Activated CD8-positive, alpha-beta memory T cell treated with anti-CD3 and anti-CD28 coated beads, Interleukin-2, amount 10 ng/mL, durations not matched to agents 7 days and 5 days (primary cell): ENCODE results near the gene SKI. TPM values are rescaled to one million over a fixed set of nuclear protein-coding genes. Genes with fewer than 3 reads are reported as not detected.
"Not testable (repeated sequence)": the region's sequence is repeated elsewhere in the genome, so short reads cannot be mapped to it uniquely, and the experiment has no call there.

Experiments used
- ATAC-seq: fragments of 150-1000 bp; cut with Tn5 transposase; one replicate; pipeline ENCODE4 v1.10.0; 2021; ENCODE audit warnings: moderate library complexity
- CTCF ChIA-PET: fragments of 350-600 bp; sonication (Branson Sonifier 250); formaldehyde crosslinking; loops from one replicate; lab custom pipeline; 2021; ENCODE audit warnings: antibody characterized with exemption; lab: Charles Lee
- DNase-seq: peaks from one replicate; pipeline ENCODE4 v3.0.0-alpha.2; 2020
- H3K27ac Mint-ChIP-seq: one replicate; pipeline ENCODE4 v1.8.0; 2021; ENCODE audit warnings: mild to moderate bottlenecking, mixed read lengths
- H3K27me3 Mint-ChIP-seq: one replicate; pipeline ENCODE4 v1.8.0; 2021; ENCODE audit warnings: mixed read lengths
- H3K36me3 Mint-ChIP-seq: one replicate; pipeline ENCODE4 v1.8.0; 2021; ENCODE audit warnings: mild to moderate bottlenecking, mixed read lengths
- H3K4me1 Mint-ChIP-seq: one replicate; pipeline ENCODE4 v1.8.0; 2021; ENCODE audit warnings: mixed read lengths
- H3K4me3 Mint-ChIP-seq: one replicate; pipeline ENCODE4 v1.8.0; 2021; ENCODE audit warnings: mild to moderate bottlenecking, moderate library complexity, mixed read lengths
- H3K9me3 Mint-ChIP-seq: one replicate; pipeline ENCODE4 v1.8.0; 2022; ENCODE audit warnings: low read depth, mixed read lengths
- total RNA-seq, 2 experiments: library from RNA; stranded (reverse); gene quantifications; one replicate each; pipeline ENCODE4 v1.2.3, GENCODE V29; 2021

The SKI gene
- total RNA-seq, 2 experiments from 2014 or later, result 35.0 to 42.9 TPM

DNA sequence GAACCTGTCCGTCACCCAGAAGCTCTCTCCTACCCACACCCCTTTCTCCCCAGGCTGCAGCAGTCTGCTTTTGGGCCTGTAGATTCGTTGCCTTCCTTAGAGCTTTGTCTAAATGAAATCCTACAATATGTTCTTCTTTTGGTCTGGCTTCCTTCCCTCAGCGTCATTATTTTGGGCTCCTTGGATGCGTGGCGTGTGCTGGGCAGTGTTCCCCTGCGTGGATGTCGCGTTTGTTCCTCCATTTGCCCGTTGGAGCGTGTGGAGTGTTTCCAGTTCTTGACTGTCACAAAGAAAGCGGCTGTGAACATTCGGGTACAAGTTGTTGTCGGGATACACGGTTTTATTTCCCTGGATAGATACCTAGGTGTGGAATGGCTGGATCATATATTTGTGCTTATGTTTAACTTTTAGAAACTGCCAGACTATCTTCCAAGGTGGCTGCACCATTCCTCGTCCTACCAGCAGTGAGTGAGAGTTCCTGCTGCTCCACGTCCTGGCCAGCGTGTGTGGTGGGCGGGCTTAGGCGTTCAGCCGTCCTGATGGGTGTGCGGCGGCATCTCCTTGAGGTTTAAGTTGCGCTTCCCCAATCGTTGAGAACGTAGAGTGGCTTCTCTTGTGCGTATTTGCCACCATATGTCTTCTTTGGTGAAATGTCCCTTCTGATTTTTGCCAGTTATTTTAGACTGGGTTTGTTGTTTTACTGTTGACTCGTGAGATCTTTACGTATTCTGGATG, 31.7 kb downstream of the SKI start:
- CTCF ChIA-PET, result interaction anchor here (1.8 kb wide), 1 partner anchor 85 kb away, joined by 4 read pairs; no protein-coding TSS in a partner anchor

DNA sequence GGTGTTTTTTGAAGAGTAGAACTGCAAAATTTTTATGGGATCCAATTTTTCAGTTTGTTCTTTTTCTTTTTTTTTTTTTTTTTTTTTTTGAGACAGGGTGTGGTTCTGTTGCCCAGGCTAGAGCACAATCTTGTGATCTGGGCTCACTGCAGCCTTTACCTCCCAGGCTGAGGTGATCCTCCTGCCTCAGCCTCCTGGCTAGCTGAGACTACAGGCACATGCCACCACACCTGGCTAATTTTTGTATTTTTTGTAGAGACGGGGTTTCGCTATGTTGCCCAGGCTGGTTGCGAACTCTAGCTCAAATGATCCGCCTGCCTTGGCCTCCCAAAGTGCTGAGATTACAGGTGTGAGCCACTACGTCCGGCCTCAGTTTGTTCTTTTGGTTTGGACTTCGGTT, 32.4 kb downstream of the SKI start:
- H3K27ac Mint-ChIP-seq, DNase-seq, H3K4me3 Mint-ChIP-seq, H3K27me3 Mint-ChIP-seq, ATAC-seq: not testable (repeated sequence)
- CTCF ChIA-PET, result interaction anchor here (1.0 to 1.8 kb wide), 2 partner anchors 55 to 86 kb away, joined by 4 read pairs; no protein-coding TSS in a partner anchor
- peaks cover 33% of the 10 kb centered on the region for H3K36me3 Mint-ChIP-seq
- peaks cover 11% of the 10 kb centered on the region for H3K9me3 Mint-ChIP-seq
- H3K4me1 Mint-ChIP-seq, result peaks cover 33% of the 10 kb centered on the region

More for the DNA sequence above, 31.7 kb downstream of the SKI start:
- peaks cover 27% of the 10 kb centered on the region for H3K4me1 Mint-ChIP-seq
- H3K9me3 Mint-ChIP-seq, result peaks cover 11% of the 10 kb centered on the region
- no peak overlapping the region for H3K4me3 Mint-ChIP-seq
- H3K27ac Mint-ChIP-seq, result no peak overlapping the region
- no peaks in the 10 kb centered on the region for H3K27me3 Mint-ChIP-seq
- no peak for ATAC-seq
- H3K36me3 Mint-ChIP-seq, result peaks cover 29% of the 10 kb centered on the region
- no peak for DNase-seq

DNA sequence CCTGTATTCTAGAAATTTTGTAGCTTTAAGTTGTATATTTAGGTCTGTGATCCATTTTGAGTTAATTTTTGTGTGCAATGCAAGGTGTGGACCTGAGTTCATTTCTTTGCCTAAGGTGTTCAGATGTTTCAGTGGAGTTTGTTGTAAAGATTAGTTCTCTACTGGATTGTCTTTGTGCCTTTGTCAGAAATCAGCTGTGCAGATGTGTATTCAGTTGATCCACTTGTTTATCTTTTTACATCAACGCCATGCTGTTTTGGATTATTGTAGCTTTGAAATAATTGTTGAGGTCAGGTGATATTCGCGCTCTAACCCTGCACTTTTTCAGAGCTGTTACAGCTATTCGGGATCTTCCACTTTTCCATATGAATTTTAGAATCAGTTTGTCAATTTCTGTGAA, 32.8 kb downstream of the SKI start:
- CTCF ChIA-PET, result interaction anchor here (1.0 kb wide), 1 partner anchor 54 kb away, joined by 4 read pairs; no protein-coding TSS in a partner anchor

DNA sequence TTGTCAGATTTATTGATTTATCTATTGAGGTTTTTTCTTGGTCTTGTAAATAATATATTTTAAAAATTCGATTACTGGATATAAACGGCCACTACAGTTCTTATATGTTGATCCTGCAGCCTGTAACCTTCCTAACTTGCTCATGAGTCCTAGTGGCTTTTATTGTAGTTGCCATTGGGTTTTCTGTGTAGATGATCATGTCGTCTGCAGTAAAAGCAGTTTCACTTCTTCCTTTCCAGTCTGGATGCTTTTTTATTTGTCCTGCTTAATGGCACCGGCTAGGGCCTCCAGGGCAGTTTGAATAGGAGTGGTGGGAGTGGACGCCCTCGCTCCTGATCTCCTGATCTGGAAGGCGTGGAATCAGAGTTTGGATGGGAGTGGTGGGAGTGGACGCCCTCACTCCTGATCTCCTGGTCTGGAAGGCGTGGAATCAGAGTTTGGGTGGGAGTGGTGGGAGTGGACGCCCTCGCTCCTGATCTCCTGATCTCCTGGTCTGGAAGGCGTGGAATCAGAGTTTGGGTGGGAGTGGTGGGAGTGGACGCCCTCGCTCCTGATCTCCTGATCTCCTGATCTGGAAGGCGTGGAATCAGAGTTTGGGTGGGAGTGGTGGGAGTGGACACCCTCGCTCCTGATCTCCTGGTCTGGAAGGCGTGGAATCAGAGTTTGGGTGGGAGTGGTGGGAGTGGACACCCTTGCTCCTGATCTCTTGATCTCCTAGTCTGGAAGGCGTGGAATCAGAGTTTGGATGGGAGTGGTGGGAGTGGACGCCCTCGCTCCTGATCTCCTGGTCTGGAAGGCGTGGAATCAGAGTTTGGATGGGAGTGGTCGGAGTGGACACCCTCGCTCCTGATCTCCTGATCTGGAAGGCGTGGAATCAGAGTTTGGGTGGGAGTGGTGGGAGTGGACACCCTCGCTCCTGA, 33.6 kb downstream of the SKI start:
- CTCF ChIA-PET, result interaction anchor here (1.0 kb wide), 1 partner anchor 54 kb away, joined by 4 read pairs; no protein-coding TSS in a partner anchor
- not testable (repeated sequence) for H3K27ac Mint-ChIP-seq
- H3K9me3 Mint-ChIP-seq, result peaks cover 11% of the 10 kb centered on the region

More for the DNA sequence above, 32.8 kb downstream of the SKI start:
- Mint-ChIP-seq H3K9me3 (peaks cover 11% of the 10 kb centered on the region), H3K36me3 (peaks cover 34% of the 10 kb centered on the region), H3K27me3 (no peaks in the 10 kb centered on the region), H3K4me3 (no peak overlapping the region), H3K27ac (no peak overlapping the region), H3K4me1 (peaks cover 35% of the 10 kb centered on the region)
- DNase-seq (no peak), ATAC-seq (no peak)

DNA sequence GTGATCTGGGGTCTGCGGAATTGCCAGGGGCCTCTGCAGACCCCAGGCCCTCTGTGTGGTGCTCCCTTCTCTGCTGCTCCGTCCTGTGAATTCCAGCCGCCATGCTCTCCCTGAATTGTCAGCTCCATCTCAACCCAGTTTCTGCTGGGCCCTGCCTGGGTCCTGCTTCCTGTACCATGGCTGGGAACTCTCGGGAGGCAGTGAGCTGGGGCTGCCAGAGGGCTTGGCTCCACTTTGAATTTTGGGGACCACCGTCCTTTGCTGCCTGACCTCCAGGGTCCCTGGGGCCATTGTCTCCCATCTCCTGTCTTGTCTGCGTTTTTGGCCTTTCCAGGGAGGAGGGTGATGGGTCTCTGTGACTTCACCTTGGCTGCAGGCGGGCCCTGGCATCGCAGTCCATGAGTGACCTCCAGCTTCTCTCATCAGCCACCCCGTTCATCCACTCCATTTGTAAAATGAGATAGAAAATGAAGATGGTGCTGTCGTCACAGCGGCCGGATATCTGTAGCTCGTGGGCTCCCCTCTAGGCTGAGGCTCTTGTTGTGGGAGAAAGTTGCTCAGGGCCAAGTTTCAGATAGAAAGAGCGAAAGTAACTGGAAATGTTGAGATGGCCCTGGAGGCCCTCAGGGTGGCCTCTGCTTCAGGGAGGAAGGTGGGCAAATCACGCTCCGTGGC, 38.3 kb downstream of the SKI start:
- no peak overlapping the region for H3K4me3 Mint-ChIP-seq

More for the DNA sequence above, 33.6 kb downstream of the SKI start:
- not testable (repeated sequence) for DNase-seq, H3K27me3 Mint-ChIP-seq, ATAC-seq, H3K4me3 Mint-ChIP-seq
- Mint-ChIP-seq H3K36me3 (peaks cover 34% of the 10 kb centered on the region), H3K4me1 (peaks cover 42% of the 10 kb centered on the region)

DNA sequence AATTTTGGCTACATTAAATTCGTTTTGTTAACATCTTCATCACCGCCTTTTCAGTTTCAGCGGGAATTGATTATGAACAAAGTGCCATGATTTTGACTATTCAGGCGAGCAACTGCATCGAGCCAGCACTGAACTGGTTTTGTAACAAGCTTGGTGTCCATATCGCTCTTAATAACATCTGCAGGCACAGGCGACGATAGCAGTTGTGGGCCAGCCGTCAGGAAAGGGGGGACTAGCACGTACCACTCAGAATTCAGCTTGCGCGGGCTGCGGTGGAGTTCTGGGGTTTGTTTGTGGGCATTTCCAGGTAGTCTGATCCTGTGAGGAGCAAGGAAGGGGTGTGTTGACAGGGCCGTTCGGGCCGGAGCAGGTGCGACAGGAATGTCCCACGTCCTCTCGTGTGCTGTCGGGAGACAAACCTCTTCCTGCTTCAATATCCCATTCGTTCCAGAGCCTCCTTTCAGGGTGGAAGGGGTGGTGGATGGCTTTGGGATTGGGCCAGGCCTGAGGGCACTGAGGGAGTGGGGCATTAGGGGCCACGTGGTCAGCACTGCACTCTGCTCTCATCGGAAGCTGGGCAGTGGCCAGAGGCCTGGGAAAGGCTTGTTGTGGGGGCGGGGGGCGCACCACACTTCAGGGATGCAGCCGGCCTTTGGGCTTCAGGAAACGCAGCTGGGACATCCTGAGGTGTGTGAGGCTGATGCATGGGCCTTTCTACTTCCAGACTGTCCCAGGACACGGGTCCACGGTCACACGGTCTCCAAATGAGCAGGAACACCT, 39.1 kb downstream of the SKI start:
- Mint-ChIP-seq H3K27ac (no peak overlapping the region), H3K36me3 (peaks cover 5% of the 10 kb centered on the region), H3K4me1 (peaks cover 17% of the 10 kb centered on the region), H3K27me3 (no peaks in the 10 kb centered on the region), H3K4me3 (no peak overlapping the region), H3K9me3 (no peaks in the 10 kb centered on the region)
- CTCF ChIA-PET, result no interaction called here
- ATAC-seq (no peak), DNase-seq (no peak)

More for the DNA sequence above, 38.3 kb downstream of the SKI start:
- DNase-seq (no peak), ATAC-seq (no peak)
- H3K36me3 Mint-ChIP-seq, result peaks cover 8% of the 10 kb centered on the region
- H3K27me3 Mint-ChIP-seq, result no peaks in the 10 kb centered on the region
- CTCF ChIA-PET, result no interaction called here
- no peaks in the 10 kb centered on the region for H3K9me3 Mint-ChIP-seq
- peaks cover 17% of the 10 kb centered on the region for H3K4me1 Mint-ChIP-seq
- H3K27ac Mint-ChIP-seq, result no peak overlapping the region

DNA sequence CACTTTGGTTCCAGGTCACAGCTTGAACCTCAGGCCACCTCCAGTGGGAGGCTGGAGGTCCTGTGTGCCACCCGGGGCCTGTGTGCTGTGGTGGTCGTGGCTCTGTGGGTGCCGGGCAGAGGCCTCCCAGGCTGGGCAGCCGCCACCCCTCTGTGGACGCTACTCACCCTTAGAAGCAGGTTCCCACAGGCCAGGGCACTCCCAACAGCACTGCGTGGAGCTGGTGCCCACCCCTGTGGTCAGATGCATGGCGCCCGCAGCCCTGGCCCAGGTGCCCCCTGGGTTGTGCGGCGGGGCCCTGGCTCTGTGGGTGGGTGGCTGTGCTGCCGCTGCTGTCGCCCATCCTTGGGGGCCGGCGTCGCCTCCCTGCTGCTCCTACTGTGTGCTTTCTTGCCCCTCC, 39.7 kb downstream of the SKI start:
- Mint-ChIP-seq H3K4me1 (peaks cover 17% of the 10 kb centered on the region), H3K27me3 (no peaks in the 10 kb centered on the region), H3K27ac (no peak overlapping the region), H3K4me3 (no peak overlapping the region), H3K36me3 (peaks cover 5% of the 10 kb centered on the region), H3K9me3 (no peaks in the 10 kb centered on the region)
- CTCF ChIA-PET, result no interaction called here
- no peak for DNase-seq
- ATAC-seq, result no peak

DNA sequence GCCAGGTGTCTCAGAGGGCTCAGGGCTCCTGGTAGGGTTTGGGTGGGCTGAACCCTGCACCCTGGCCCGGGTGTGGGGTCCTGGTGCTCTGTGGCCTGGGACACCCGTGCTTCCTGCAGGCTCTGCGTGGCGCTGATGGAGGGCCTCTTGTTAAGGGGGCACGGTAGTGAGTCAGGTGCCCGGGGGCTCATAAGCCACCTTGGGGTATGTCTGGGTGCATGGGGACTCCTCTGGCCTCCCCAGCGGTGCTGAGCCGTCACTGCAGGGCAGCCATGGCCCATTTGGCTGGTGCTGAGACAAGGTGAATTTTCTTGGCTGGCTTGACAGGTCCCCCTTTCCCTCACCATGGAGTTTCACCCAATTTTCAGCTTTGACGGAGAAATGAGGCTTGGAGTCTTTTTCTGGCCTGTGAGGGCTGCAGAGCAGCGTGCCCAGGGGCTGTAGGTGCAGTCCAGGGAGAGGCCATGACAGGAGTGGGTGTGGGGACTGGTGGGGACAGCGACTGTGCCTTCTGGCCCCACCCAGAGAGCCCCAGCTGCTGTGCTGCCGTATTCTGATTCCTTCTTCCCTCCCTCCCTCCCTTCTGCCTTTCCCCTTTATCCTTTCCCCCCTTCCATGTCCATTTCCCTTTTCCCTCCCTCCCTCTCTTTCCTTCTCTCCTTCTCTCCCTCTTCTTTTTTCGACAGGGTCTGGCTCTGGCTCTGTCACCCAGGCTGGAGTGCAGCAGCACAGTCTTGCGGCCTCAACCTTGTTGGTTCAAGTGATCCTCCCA, 40.4 kb downstream of the SKI start:
- Mint-ChIP-seq H3K4me1 (peaks cover 17% of the 10 kb centered on the region), H3K27ac (no peak overlapping the region), H3K27me3 (no peaks in the 10 kb centered on the region), H3K9me3 (no peaks in the 10 kb centered on the region), H3K36me3 (peaks cover 5% of the 10 kb centered on the region), H3K4me3 (no peak overlapping the region)
- ATAC-seq, result no peak
- DNase-seq, result no peak
- CTCF ChIA-PET, result no interaction called here

DNA sequence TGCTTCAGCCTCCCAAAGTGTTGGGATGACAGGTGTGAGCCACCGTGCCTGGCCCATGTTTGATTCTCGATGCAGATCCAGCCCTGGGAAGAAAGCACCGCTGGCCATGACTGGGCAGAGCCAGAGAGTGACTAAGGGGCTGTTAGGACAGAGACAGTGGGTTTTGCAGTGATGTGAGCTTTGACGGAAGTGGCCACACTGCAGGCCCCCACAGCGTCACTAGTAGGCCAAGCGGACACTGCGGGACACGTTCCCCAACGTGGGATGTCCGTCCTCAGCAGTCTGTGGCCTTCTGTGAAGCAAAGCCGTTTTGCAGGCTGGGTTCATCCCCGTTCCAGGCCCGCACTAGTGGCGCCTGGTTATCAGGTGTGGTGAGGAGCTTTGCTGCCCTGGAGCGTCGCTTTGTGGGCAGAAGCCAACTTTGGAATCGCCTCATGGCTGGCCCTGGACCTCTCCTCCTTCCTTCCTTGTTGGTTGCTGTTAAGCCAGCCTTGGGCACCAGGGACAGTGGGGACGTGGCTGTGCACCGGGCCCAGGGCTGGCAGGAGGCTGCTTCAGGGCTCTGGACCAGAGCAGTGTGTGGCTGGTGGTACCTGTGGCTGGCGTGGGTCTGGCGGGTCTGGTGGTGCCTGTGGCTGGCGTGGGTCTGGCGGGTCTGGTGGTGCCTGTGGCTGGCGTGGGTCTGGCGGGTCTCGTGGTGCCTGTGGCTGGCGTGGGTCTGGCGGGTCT, 41.2 kb downstream of the SKI start:
- Mint-ChIP-seq H3K4me3 (no peak overlapping the region), H3K4me1 (peaks cover 17% of the 10 kb centered on the region), H3K27me3 (no peaks in the 10 kb centered on the region), H3K36me3 (peaks cover 5% of the 10 kb centered on the region), H3K27ac (no peak overlapping the region), H3K9me3 (no peaks in the 10 kb centered on the region)
- ATAC-seq, result no peak
- DNase-seq, result no peak
- CTCF ChIA-PET, result no interaction called here

DNA sequence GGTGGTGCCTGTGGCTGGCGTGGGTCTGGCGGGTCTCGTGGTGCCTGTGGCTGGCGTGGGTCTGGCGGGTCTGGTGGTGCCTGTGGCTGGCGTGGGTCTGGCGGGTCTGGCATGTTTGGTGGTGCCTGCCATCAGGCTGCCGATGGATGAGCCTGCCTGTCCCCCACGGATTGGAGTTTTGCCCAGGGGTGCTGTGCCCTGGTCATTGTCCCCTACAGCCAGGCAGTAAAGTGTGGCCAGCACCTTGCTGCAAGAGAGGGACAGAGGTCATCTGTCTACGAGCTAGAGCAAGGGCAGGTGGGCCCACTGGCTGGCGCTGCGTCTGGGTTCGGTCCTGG, 41.8 kb downstream of the SKI start:
- DNase-seq (no peak), ATAC-seq (no peak)
- CTCF ChIA-PET, result no interaction called here
- Mint-ChIP-seq H3K4me3 (no peak overlapping the region), H3K4me1 (peaks cover 17% of the 10 kb centered on the region), H3K27ac (no peak overlapping the region), H3K9me3 (no peaks in the 10 kb centered on the region), H3K36me3 (peaks cover 5% of the 10 kb centered on the region), H3K27me3 (no peaks in the 10 kb centered on the region)

DNA sequence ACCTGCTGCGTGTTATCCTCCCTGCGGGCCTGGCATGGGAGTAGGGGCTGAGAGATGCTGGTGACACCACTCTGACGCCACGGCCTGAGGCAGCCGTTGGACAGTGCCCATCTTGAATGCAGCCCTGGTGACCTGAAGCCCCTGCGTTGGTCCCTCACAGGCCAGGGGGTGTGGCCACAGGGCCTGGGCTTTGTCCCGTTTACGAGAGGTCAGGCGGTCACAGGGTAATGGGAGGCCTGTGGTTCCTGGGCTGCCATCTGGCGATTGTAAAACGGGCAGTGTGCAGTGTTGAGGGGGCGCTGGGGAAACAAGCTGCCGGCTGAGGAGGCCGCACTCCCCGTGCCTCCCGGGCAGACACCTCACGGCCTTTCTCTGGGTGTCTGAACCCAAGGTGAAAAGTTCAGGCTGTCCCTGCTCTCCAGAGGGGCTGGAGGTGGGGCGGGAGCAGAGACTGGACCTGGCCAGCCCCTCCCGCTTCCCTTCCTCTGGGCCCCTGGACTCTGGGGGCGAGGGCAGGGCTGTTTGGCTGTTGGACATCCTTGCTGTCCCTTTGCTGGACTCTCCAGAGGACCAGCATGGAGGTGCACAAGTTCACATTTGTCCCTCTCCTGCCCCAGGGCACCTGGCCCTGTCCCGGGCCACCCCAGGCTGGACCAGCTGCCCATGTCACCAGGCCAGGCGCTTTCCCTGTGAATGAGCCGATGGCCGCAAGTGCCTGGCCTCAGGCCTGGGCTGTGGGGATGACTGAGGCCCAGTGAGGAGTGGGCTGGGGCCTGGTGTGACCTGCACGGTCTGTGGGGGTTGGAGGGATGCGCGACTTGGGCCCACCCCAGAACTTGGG, 42.4 kb downstream of the SKI start:
- H3K27me3 Mint-ChIP-seq, result no peaks in the 10 kb centered on the region
- CTCF ChIA-PET, result no interaction called here
- H3K36me3 Mint-ChIP-seq, result peaks cover under 1% of the 10 kb centered on the region
- no peaks in the 10 kb centered on the region for H3K9me3 Mint-ChIP-seq
- ATAC-seq, result no peak
- no peak overlapping the region for H3K27ac Mint-ChIP-seq
- no peak for DNase-seq
- peaks cover 11% of the 10 kb centered on the region for H3K4me1 Mint-ChIP-seq
- no peak overlapping the region for H3K4me3 Mint-ChIP-seq
